Measurements from ENCODE around the gene RBFOX2. TPM values are rescaled to one million over a fixed set of nuclear protein-coding genes. Genes with fewer than 3 reads are reported as not detected.

Gene RBFOX2
- total and polyA plus RNA-seq, 2 donors (not counting 3 experiments of a cell fraction or from before 2014, with no cell fraction given): 125 to 142 TPM

DNA sequence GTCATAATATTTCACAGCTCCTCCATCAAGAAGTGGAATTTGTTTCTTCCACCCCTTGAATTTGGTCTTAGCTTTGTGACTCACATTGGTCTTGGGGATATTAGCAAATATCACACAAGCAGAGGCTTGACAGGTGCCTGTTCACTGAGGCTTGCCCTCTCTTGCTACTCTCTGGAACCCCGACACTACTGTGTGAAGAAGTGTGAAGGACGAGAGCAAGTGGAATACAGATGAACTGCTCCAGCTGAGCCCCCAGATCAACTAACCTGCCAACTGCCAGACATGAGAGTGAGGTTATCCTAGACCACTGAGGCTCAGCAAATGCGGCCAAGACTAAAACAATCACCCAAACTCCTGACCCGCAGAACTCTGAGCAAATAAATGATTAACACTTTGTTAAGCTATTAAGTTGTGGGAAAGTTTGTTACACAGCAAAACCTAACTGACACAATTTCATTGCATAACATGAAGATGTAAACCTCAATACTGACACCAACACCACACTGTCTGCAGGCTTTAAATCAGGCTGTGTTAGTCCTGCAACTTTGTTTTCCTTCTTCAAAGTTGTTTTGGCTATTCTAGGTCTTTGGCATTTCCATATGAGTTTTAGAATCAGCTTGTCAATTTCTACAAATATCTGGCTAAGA, 168.4 kb downstream of the RBFOX2 start:
- Histone ChIP-seq H3K4me3 (replicated peaks in 1 of 3; ENCODE audit: insufficient read depth in 1 of 3, low read depth in 1 of 3, low read length in 3 of 3) (no peak overlapping the region), H3K9me3 (replicated peaks; ENCODE audit: control insufficient read depth, insufficient read depth, low read length) (no peaks in the 10 kb centered on the region), H3K27ac (ENCODE audit: insufficient read depth, low read depth, low read length) (no peak overlapping the region), H3K4me2 (ENCODE audit: insufficient read depth, low read length) (no peak overlapping the region), H3K27me3 (ENCODE audit: control insufficient read depth in 2 of 2, insufficient read depth in 2 of 2, low read length in 2 of 2) (no peaks in the 10 kb centered on the region), H2AFZ (ENCODE audit: low read depth, low read length) (no peak overlapping the region), H3K9me1 (replicated peaks; ENCODE audit: control insufficient read depth, extremely low read depth, insufficient read depth, low read length) (no peaks in the 10 kb centered on the region), H3K9ac (replicated peaks; ENCODE audit: extremely low read depth, insufficient read depth, low read length) (no peak overlapping the region), H3K79me2 (ENCODE audit: control insufficient read depth, insufficient read depth, low read length) (peaks cover 25% of the 10 kb centered on the region), H3K36me3 (ENCODE audit: control insufficient read depth in 2 of 2, extremely low read depth in 1 of 2, insufficient read depth in 2 of 2, low read length in 2 of 2) (no peaks in the 10 kb centered on the region), H3K4me1 (ENCODE audit: control insufficient read depth, extremely low read depth, insufficient read depth, low read length) (no peaks in the 10 kb centered on the region), H4K20me1 (replicated peaks; ENCODE audit: control insufficient read depth, extremely low read depth, insufficient read depth, low read length) (peaks cover 4% of the 10 kb centered on the region)
- no TSS peak for BruUV-seq (replicated peaks)
- ChIA-PET CTCF (interaction anchor here (1.0 to 1.1 kb wide), 2 partner anchors 13 to 18 kb away, joined by 3 to 4 read pairs; no protein-coding TSS in a partner anchor), POLR2A (no interaction called here)
- dilution Hi-C loops (cut with MboI; ENCODE audit: extremely low pct_ligation_motif_present, low sequenced_read_pairs): no loop called here
- DNase-seq (ENCODE audit: low read depth, low spot score) (no peak), FAIRE-seq (no peak)
- TF ChIP-seq MYC (IDR thresholded peaks at IDR 0.05; ENCODE audit: low read depth, low read length) (no peak), POLR2A (IDR thresholded peaks at IDR 0.05; ENCODE audit: low read depth, low read length) (no peak), JUN (IDR thresholded peaks at IDR 0.05; ENCODE audit: borderline replicate concordance, insufficient read depth, insufficient read length, low read depth) (no peak), FOS (IDR thresholded peaks at IDR 0.05; ENCODE audit: borderline replicate concordance, insufficient read depth, low read length) (no peak), EZH2 (IDR thresholded peaks at IDR 0.05; ENCODE audit: borderline replicate concordance, low read depth, low read length, severe bottlenecking) (no peak), GATA2 (IDR thresholded peaks at IDR 0.05; ENCODE audit: insufficient read depth, insufficient read length, low read depth, low read length) (no peak), POLR2AphosphoS5 (IDR thresholded peaks at IDR 0.05; ENCODE audit: insufficient read depth, low read depth, low read length) (no peak)
- TF ChIP-seq, protein P1, sequence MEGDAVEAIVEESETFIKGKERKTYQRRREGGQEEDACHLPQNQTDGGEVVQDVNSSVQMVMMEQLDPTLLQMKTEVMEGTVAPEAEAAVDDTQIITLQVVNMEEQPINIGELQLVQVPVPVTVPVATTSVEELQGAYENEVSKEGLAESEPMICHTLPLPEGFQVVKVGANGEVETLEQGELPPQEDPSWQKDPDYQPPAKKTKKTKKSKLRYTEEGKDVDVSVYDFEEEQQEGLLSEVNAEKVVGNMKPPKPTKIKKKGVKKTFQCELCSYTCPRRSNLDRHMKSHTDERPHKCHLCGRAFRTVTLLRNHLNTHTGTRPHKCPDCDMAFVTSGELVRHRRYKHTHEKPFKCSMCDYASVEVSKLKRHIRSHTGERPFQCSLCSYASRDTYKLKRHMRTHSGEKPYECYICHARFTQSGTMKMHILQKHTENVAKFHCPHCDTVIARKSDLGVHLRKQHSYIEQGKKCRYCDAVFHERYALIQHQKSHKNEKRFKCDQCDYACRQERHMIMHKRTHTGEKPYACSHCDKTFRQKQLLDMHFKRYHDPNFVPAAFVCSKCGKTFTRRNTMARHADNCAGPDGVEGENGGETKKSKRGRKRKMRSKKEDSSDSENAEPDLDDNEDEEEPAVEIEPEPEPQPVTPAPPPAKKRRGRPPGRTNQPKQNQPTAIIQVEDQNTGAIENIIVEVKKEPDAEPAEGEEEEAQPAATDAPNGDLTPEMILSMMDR (IDR thresholded peaks at IDR 0.05; ENCODE audit: extremely low read depth in 1 of 2, insufficient read depth in 1 of 2, low read depth in 1 of 2, low read length in 2 of 2): no peak
- TF ChIP-seq, protein P2, sequence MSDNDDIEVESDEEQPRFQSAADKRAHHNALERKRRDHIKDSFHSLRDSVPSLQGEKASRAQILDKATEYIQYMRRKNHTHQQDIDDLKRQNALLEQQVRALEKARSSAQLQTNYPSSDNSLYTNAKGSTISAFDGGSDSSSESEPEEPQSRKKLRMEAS (IDR thresholded peaks at IDR 0.05; ENCODE audit: insufficient read depth, insufficient read length): no peak
- intact Hi-C loops (cut with micrococcal nuclease): no loop called here
